ENCODE data around the gene ADCY4.

GRCh38 chr14:24379907-24380730 is 45.2 kb upstream of the ADCY4 start:
- TF ChIP-seq FOXA1 (IDR thresholded peaks at IDR 0.05) (no peak), FOXM1 (IDR thresholded peaks at IDR 0.05; ENCODE audit: borderline replicate concordance) (no peak), SUZ12 (IDR thresholded peaks at IDR 0.05) (no peak), ARNT (IDR thresholded peaks at IDR 0.05) (no peak), SP1 (IDR thresholded peaks at IDR 0.05) (no peak), ELF4 (IDR thresholded peaks at IDR 0.05) (no peak)
- TF ChIP-seq, protein P1, sequence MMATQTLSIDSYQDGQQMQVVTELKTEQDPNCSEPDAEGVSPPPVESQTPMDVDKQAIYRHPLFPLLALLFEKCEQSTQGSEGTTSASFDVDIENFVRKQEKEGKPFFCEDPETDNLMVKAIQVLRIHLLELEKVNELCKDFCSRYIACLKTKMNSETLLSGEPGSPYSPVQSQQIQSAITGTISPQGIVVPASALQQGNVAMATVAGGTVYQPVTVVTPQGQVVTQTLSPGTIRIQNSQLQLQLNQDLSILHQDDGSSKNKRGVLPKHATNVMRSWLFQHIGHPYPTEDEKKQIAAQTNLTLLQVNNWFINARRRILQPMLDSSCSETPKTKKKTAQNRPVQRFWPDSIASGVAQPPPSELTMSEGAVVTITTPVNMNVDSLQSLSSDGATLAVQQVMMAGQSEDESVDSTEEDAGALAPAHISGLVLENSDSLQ (IDR thresholded peaks at IDR 0.05): no peak

Measured in HEK293T (cell line).